GM12878 (cell line): ENCODE measurements around the gene MR1. TPM values are rescaled to one million over a fixed set of nuclear protein-coding genes. Genes with fewer than 3 reads are reported as not detected.

Experiments used
- DPF2 ChIP-seq: fragments of 450-650 bp; IDR thresholded peaks from 2 replicates; pipeline ENCODE4 v1.6.1; 2017; ENCODE audit warnings: mild to moderate bottlenecking
- JUNB ChIP-seq: IDR thresholded peaks from 2 replicates; pipeline ENCODE4 v1.6.1; 2016; ENCODE audit warnings: antibody characterized with exemption, mild to moderate bottlenecking
- POLR2AphosphoS2 ChIP-seq: IDR thresholded peaks from 2 replicates; pipeline ENCODE4 v1.6.1; 2011; ENCODE audit warnings: low read depth, mild to moderate bottlenecking, low read length, improper control_type of control experiment, moderate library complexity
- POLR2AphosphoS5 ChIP-seq: IDR thresholded peaks from 2 replicates; pipeline ENCODE4 v1.6.1; 2011; ENCODE audit warnings: mild to moderate bottlenecking, low read length, inconsistent platforms
- RCOR1 ChIP-seq: conservative IDR thresholded peaks from 2 replicates; pipeline ENCODE4 v1.6.1; 2012; ENCODE audit warnings: low read depth, low read length, improper control_type of control experiment
- REST ChIP-seq: IDR thresholded peaks from 2 replicates; pipeline ENCODE4 v1.6.1; 2012; ENCODE audit warnings: mild to moderate bottlenecking, low read depth, low read length
- SPI1 ChIP-seq: IDR thresholded peaks from 2 replicates; pipeline ENCODE4 v1.6.1; 2011; ENCODE audit warnings: low read depth, mild to moderate bottlenecking, low read length, moderate library complexity, borderline replicate concordance; ENCODE audit not compliant: insufficient read depth
- STAT3 ChIP-seq: IDR thresholded peaks from 2 replicates; pipeline ENCODE4 v1.6.1; 2011; ENCODE audit warnings: low read depth, low read length, improper control_type of control experiment
- ZBED1 ChIP-seq: IDR thresholded peaks from 2 replicates; pipeline ENCODE4 v1.6.1; 2016; ENCODE audit warnings: borderline replicate concordance
- polyA plus RNA-seq, 11 experiments: library from polyadenylated mRNA; depleted of rRNA in 4 of 11; unstranded in 6 of 11; stranded (reverse) in 5 of 11; fragments of >200 nt; fragmentation: Nextera tagmentation in 4 of 11; fragmentation: Illumina TruSeq in 1 of 11; extraction: Ambion mirVana in 4 of 11; extraction: Trizol in 1 of 11; gene quantifications; 1 replicate in 1 of 11; 2 replicates in 10 of 11; pipeline versions ENCODE4 v1.2.1 to v1.2.3, GENCODE V29; 2011 to 2016; ENCODE audit warnings: inconsistent platforms in 2 of 11, missing spikeins in 2 of 11, low read depth in 1 of 11
- total RNA-seq, 4 experiments: library from RNA; depleted of rRNA in 3 of 4; stranded (reverse); fragments of >200 nt in 3 of 4; fragmentation: Illumina TruSeq in 1 of 4; extraction: Trizol in 1 of 4; gene quantifications; 2 replicates each; pipeline versions ENCODE4 v1.2.1 to v1.2.3, GENCODE V29; 2013 to 2021
- TF ChIP-seq, protein P1 (sequence below): fragments of 450-650 bp; IDR thresholded peaks from 2 replicates; pipeline ENCODE4 v1.6.1; 2014; ENCODE audit warnings: mild to moderate bottlenecking

The MR1 gene
- total and polyA plus RNA-seq, 10 of the 15 experiments (the other 5 are each of a cell fraction or from before 2014, with no cell fraction given), result 24.7 to 65.9 (median 30.9) TPM

DNA sequence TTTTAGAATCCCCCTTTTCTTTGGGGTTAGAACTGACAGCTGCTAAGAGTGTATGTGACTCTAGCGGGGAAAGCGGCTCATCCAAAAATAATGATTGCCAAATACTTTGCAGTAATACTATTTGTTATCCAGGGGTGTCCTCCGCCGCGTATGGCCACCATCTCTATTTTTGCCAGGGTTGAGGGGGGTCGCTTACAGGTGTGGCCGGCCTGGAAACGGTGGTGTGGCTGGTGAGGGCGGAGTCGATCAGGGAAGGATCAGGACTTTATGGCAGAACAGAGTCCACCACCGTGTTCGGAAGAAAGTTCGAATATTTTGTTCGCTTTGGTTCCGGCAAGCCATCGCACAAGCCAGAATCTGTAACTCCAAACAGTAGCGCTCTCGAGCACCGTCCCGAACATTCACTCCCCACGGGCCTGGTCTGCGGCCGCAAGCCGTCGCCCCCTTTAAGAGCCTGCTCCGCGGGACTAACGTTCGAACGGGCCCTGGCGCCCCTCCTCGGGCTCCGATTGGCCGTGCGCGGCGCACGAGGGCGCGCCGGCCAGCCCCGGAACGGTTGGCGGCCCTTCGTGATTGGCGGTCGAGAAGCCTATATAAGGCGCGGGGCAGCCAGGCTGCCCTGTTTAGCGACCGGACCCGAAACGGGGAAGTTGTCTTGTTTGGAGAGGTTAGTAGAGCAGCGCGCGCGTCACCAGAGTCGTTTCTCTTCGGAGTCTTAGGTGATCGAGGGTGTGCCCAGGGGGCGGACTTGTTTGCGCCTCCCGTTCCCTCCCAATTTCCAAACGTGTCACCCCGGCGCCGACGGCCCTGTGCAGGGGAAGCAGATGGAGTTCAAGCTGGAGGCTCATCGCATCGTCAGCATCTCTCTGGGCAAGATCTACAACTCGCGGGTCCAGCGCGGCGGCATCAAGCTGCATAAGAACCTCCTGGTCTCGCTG, 54.6 kb downstream of the MR1 start, which contains the start of gene IER5 (continued):
- TF ChIP-seq REST (peak; percentile 57; the same call in 1 of the 2 replicates), RCOR1 (0 out of 2 replicates have a peak, but pooled peaks have one; percentile 43), POLR2AphosphoS2 (peak; percentile 100), JUNB (no peak), DPF2 (0 out of 2 replicates have a peak, but pooled peaks have one; percentile 11), SPI1 (no peak), STAT3 (no peak), POLR2AphosphoS5 (peak; percentile 100), ZBED1 (peak; percentile 97)
- TF ChIP-seq, protein P1, sequence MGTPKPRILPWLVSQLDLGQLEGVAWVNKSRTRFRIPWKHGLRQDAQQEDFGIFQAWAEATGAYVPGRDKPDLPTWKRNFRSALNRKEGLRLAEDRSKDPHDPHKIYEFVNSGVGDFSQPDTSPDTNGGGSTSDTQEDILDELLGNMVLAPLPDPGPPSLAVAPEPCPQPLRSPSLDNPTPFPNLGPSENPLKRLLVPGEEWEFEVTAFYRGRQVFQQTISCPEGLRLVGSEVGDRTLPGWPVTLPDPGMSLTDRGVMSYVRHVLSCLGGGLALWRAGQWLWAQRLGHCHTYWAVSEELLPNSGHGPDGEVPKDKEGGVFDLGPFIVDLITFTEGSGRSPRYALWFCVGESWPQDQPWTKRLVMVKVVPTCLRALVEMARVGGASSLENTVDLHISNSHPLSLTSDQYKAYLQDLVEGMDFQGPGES, result peak; percentile 63
